DOHH2 (cell line): ENCODE data around the gene CLRN3.

Experiments
- CTCF ChIP-seq: fragments of 200-600 bp; sonication (generic); IDR thresholded peaks from one replicate; pipeline ENCODE4 v1.5.1; 2014; ENCODE audit warnings: antibody characterized with exemption, mild to moderate bottlenecking, low read depth, low read length; ENCODE audit not compliant: poor library complexity, severe bottlenecking
- EZH2phosphoT487 ChIP-seq: fragments of 200-600 bp; sonication (generic); IDR thresholded peaks from 2 replicates; pipeline ENCODE4 v1.6.1; 2017; ENCODE audit warnings: borderline replicate concordance, mild to moderate bottlenecking, antibody characterized with exemption, low read length, moderate library complexity, mixed read lengths

GRCh38 chr10:127851661-127852194 lies 41.0 kb downstream of the CLRN3 start:
- no peak for TF ChIP-seq CTCF
- no peak for TF ChIP-seq EZH2phosphoT487
